DND-41 (cell line): Measurements from ENCODE around the gene SRD5A1.

Experiments
- ATAC-seq: fragments of 200-7000 bp; cut with Tn5 transposase; 3 replicates; pipeline ENCODE4 v1.9.1; 2021; ENCODE audit warnings: low read depth; ENCODE audit not compliant: insufficient read depth
- DNase-seq: peaks from one replicate; pipeline ENCODE4 v3.0.0-alpha.2; 2020
- H2AFZ ChIP-seq: 2 replicates; pipeline ENCODE4 v1.6.0; 2012; ENCODE audit warnings: low read depth, low read length
- H3K27ac ChIP-seq: 2 replicates; pipeline ENCODE4 v1.5.1; 2012; ENCODE audit warnings: low read length, inconsistent platforms
- H3K27me3 ChIP-seq: fragments of 200-600 bp; sonication (generic); 2 replicates; pipeline ENCODE4 v1.6.0; 2012; ENCODE audit warnings: low read length, mild to moderate bottlenecking, inconsistent platforms; ENCODE audit not compliant: insufficient read depth, poor library complexity
- H3K36me3 ChIP-seq: 2 replicates; pipeline ENCODE4 v1.5.1; 2012; ENCODE audit warnings: low read length, inconsistent platforms; ENCODE audit not compliant: insufficient read depth
- H3K4me1 ChIP-seq: 2 replicates; pipeline ENCODE4 v1.5.1; 2012; ENCODE audit warnings: mild to moderate bottlenecking, low read length; ENCODE audit not compliant: insufficient read depth
- H3K4me2 ChIP-seq: 2 replicates; pipeline ENCODE4 v1.6.0; 2012; ENCODE audit warnings: mild to moderate bottlenecking, moderate library complexity, low read length, inconsistent platforms; ENCODE audit not compliant: insufficient read depth
- H3K4me3 ChIP-seq, 2 experiments: fragments of 200-600 bp in 1 of 2; shearing (Covaris generic) in 1 of 2; 2 replicates each; pipeline ENCODE4 v1.5.1; 2012 to 2016; ENCODE audit warnings: inconsistent platforms in 2 of 2, low read length in 2 of 2, mild to moderate bottlenecking in 2 of 2, low read depth in 1 of 2, moderate library complexity in 1 of 2
- H3K79me2 ChIP-seq: 2 replicates; pipeline ENCODE4 v1.6.0; 2012; ENCODE audit warnings: low read length, inconsistent platforms; ENCODE audit not compliant: insufficient read depth
- H3K9ac ChIP-seq: 2 replicates; pipeline ENCODE4 v1.6.0; 2012; ENCODE audit warnings: low read depth, mild to moderate bottlenecking, inconsistent platforms, low read length, moderate library complexity
- H3K9me3 ChIP-seq: 2 replicates; pipeline ENCODE4 v1.5.1; 2012; ENCODE audit warnings: low read length, moderate library complexity, mild to moderate bottlenecking, inconsistent platforms; ENCODE audit not compliant: insufficient read depth, severe bottlenecking
- H4K20me1 ChIP-seq: 2 replicates; pipeline ENCODE4 v1.6.0; 2012; ENCODE audit warnings: low read length; ENCODE audit not compliant: insufficient read depth
- CTCF ChIP-seq: IDR thresholded peaks from 2 replicates; pipeline ENCODE4 v1.5.1; 2012; ENCODE audit warnings: borderline replicate concordance, low read length, moderate library complexity, mild to moderate bottlenecking; ENCODE audit not compliant: poor library complexity, severe bottlenecking; ENCODE audit errors: extremely low read depth
- EZH2 ChIP-seq: IDR thresholded peaks from 3 replicates; pipeline ENCODE4 v1.6.1; 2012; ENCODE audit warnings: borderline replicate concordance, low read depth, mild to moderate bottlenecking, moderate library complexity, low read length, inconsistent platforms; ENCODE audit not compliant: severe bottlenecking

SRD5A1 gene

DNA sequence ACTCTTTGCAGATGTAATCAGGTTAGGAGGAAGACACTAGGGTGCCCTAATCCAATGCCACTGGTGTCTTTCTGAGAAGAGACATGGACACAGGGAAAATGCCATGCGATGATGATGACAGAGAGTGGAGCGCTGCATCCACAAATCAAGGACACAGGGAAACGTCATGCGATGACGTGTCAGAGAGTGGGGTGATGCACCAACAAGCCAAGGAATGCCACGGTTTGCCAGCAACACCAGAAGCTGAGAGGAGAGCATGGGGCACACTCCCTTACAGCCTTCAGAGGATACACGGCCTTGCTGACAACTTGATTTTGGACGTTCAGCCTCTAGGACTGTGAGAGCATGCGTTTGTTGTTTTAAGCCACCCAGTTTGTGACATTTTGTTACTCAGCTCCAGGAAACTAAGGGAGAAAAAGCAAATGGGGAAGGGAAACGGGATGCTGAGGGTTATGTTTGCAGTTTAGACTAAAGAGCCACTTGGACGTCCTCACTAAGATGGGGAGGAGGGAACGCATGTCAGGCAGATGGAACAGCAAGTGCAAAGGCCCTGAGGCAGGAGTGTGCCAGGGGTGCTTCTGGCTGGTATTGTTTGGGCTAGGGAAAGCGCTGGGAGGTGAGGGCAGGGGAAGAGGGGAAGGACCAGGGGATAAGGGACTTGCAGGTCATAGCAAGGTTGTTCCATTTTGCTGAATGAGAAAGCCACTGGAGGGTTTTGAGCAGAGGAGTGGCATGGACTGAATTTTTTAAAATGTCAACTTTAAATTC, 77.5 kb downstream of the SRD5A1 start:
- TF ChIP-seq EZH2 (no peak), CTCF (no peak)
- H3K36me3 ChIP-seq: peaks cover 6% of the 10 kb centered on the region
- no peak for DNase-seq
- no peak for ATAC-seq
- H3K4me1 ChIP-seq: peaks cover 28% of the 10 kb centered on the region
- H3K4me3 ChIP-seq: no peak overlapping the region
- H3K27ac ChIP-seq: no peak overlapping the region
- H3K9ac ChIP-seq: no peak overlapping the region
- no peaks in the 10 kb centered on the region for H3K9me3 ChIP-seq
- no peak overlapping the region for H3K4me2 ChIP-seq
- no peak overlapping the region for H2AFZ ChIP-seq
- peaks cover 17% of the 10 kb centered on the region for H4K20me1 ChIP-seq
- H3K79me2 ChIP-seq: peaks cover 20% of the 10 kb centered on the region
- H3K27me3 ChIP-seq: no peaks in the 10 kb centered on the region

DNA sequence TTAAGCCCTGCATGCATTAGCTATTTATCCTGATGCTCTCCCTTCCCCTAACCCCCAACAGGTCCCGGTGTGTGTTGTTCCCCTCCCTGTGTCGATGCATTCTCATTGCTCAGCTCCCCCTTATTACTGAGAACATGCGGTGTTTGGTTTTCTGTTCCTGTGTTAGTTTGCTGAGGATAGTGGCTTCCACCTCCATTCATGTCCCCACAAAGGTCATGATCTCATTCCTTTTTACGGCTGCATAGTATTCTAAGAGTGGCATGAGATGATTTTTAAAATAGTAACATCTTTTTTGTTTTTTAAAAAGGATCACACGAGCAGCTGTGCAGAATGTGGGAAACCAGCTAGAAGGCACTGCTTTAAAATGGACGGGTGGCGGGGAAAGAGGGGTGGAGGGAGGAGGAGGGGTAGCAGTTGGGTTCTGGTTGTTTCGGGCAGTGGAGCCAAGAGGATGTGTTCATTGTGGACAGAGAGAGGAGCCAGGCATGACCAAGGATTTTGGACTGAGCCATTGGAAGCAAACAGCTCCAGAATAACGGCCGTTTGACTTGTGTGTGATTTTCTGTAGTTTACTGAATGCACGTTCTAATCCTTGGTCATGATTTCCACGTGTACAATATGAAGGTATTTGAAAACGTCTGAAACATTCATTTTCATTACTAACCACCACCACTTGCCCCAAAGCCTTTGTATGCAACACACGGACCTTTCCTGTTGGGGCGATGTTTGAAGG, 78.3 kb downstream of the SRD5A1 start:
- Histone ChIP-seq H2AFZ (peak overlapping the region; percentile 74), H3K9ac (peak overlapping the region; percentile 94), H3K27ac (peak overlapping the region; percentile 94), H4K20me1 (peaks cover 25% of the 10 kb centered on the region), H3K79me2 (peaks cover 28% of the 10 kb centered on the region), H3K9me3 (no peaks in the 10 kb centered on the region), H3K4me2 (peak overlapping the region; percentile 94), H3K4me3 (peak overlapping the region; percentile 79 to 83), H3K36me3 (peaks cover 14% of the 10 kb centered on the region), H3K27me3 (no peaks in the 10 kb centered on the region), H3K4me1 (peaks cover 36% of the 10 kb centered on the region)
- DNase-seq: no peak
- TF ChIP-seq CTCF (no peak), EZH2 (no peak)
- no peak for ATAC-seq

DNA sequence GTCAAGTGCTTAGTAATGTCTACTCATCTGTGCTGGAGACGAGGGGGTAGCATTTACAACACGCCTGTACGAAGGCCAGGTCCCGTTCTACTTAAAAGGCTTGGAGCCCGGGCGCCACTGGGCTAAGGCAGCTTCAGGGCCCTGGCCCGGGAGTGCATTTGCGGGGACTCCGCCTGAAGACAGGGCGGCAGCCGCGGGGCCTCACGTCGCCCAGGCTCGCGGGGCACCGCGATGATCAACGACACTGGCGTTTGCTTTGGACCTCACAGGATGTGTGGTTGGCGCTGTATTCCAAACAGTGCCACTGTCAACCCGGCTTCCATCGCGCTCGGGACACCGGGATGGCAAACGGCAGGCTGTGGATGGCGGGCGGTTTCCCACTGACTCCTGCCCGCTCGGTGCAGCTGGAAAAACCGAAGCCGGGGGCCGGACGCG, 78.9 kb downstream of the SRD5A1 start:
- ATAC-seq: peak; percentile 43
- H2AFZ ChIP-seq: peak overlapping the region; percentile 74

More for the DNA sequence above, 78.9 kb downstream of the SRD5A1 start:
- peak overlapping the region; percentile 79 to 83 for H3K4me3 ChIP-seq
- peak overlapping the region; percentile 94 for H3K4me2 ChIP-seq
- no peak for TF ChIP-seq EZH2
- TF ChIP-seq CTCF: peak; percentile 17
- H4K20me1 ChIP-seq: peaks cover 31% of the 10 kb centered on the region
- DNase-seq: peak; percentile 64
- H3K27ac ChIP-seq: peak overlapping the region; percentile 94
- peaks cover 34% of the 10 kb centered on the region for H3K79me2 ChIP-seq
- H3K27me3 ChIP-seq: no peaks in the 10 kb centered on the region
- H3K36me3 ChIP-seq: peaks cover 20% of the 10 kb centered on the region
- H3K9me3 ChIP-seq: no peaks in the 10 kb centered on the region
- peaks cover 42% of the 10 kb centered on the region for H3K4me1 ChIP-seq
- H3K9ac ChIP-seq: peak overlapping the region; percentile 94
